Fibroblast of pulmonary artery (primary cell): ENCODE data around the gene CASP9.
A peak's percentile ranks its signal among the peaks of the same experiment; 100 is the strongest.

Source experiments
- DNase-seq: peaks from one replicate; pipeline ENCODE4 v3.0.0-alpha.2; 2010; ENCODE audit warnings: low read depth
- H3K4me3 ChIP-seq: replicated peaks from 2 replicates; pipeline ENCODE4 v1.5.1; 2011; ENCODE audit warnings: low read depth, mild to moderate bottlenecking, control low read depth, low read length, moderate library complexity
- TF ChIP-seq, protein P1 (sequence below): IDR thresholded peaks from 2 replicates; pipeline ENCODE4 v1.5.1; 2011; ENCODE audit warnings: mild to moderate bottlenecking, control low read depth, low read length, inconsistent platforms; ENCODE audit errors: missing control alignments

The CASP9 gene

DNA sequence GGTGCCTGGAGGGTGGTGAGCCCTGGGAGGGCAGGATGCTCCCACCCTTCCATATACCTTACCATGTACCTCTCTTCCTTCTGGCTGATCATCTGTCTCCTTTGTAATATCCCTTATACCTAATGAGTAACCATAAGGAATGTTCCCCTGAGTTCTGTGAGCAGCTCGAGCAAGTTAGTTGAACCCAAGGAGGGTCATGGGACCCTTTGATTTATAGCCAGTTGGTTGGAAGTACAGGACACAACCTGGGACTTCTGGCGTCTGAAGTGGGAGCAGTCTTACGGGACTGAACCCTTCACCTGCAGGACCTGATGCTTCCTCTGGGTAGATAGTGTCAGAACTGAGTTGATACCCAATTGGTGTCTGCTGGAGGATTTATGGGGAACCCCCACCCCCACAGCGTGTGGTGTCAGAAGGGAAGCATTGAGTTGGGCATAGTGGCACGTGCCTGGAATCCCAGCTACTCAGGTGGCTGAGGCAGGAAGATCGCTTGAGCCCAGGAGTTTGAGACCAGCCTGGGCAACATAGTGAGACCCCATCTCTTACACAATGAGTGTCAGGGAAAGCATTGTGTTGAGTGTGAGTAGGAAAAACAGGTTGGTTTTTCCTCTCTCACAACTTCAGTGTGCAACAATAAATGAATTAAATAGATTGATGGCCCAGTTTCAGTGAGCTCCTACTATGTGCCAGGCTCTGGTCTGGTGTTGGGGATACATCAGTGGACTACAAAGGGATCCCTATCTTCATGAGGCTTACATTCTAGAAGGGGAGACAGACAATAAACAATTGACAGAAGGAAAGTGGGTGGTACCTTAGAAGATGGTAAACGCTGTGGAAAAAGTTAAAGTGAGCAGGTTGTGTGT is 18.6 kb upstream of the CASP9 start:
- DNase-seq = no peak

DNA sequence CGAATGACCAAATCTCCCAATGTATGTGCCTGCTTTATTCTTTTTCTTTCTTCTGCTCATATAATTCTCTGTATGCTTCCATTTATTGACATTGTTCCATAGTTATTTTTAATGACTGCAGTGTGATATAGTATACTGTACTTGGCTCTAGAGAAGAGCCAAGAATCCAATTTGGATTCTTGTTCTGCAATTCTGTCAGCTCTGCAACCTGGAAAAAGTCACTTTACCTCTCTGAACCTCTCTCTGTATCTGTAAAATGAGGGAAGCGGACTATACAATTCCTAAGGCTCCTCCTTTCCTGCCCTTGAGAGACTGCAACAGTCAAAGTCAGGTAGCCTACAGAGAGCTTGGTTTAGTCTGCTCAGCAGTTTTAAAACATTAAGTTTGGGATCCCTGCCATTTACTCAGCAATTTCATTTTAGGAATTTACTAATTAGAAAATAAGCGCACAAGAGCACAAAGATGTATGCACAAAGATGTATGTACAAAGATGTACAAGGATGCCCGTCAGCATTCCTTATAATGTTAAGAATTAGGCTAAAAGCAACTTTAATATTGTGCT is 17.3 kb upstream of the CASP9 start:
- DNase-seq = no peak
- no peak overlapping the region for H3K4me3 ChIP-seq
- TF ChIP-seq, protein P1, sequence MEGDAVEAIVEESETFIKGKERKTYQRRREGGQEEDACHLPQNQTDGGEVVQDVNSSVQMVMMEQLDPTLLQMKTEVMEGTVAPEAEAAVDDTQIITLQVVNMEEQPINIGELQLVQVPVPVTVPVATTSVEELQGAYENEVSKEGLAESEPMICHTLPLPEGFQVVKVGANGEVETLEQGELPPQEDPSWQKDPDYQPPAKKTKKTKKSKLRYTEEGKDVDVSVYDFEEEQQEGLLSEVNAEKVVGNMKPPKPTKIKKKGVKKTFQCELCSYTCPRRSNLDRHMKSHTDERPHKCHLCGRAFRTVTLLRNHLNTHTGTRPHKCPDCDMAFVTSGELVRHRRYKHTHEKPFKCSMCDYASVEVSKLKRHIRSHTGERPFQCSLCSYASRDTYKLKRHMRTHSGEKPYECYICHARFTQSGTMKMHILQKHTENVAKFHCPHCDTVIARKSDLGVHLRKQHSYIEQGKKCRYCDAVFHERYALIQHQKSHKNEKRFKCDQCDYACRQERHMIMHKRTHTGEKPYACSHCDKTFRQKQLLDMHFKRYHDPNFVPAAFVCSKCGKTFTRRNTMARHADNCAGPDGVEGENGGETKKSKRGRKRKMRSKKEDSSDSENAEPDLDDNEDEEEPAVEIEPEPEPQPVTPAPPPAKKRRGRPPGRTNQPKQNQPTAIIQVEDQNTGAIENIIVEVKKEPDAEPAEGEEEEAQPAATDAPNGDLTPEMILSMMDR = no peak

More for the DNA sequence above, 18.6 kb upstream of the CASP9 start:
- H3K4me3 ChIP-seq = no peak overlapping the region
- TF ChIP-seq, protein P1 = no peak

DNA sequence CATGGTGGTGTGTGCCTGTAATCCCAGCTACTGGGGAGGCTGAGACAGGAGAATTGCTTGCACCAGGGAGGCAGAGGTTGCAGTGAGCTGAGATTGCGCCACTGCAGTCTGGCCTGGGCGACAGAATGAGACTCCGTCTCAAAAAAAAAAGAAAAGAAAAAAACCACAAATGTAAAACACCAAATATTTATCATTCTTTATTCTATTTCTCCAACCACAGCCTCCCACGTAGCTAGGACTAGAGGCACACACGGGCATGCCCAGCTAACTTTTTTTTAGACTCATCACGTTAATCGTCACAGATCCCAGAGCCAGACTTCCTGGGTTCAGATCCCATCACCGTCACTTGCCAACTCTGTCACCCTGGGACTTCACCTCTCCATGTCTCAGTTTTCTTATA is 16.2 kb upstream of the CASP9 start:
- TF ChIP-seq, protein P1 = no peak
- DNase-seq = peak; percentile 31

DNA sequence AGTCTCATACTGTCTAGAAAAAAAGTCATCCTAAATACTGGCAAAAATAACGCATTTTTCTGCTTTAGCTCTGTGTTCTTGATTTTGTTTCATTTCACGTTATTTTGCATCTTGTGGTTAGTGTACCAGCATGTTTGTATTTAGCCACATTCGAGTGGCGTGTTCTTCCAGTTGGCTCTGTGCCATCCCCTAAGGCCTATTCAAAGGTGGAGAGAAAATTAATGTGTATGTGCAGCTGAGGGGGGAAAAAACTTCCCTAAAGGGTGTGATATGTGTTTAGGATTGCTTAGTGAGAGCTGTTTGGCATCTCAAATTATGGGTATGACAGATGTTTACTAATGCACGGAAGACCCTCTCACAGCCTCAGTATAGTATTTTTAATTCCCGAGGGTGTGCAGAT is 14.8 kb upstream of the CASP9 start:
- TF ChIP-seq, protein P1 = no peak
- DNase-seq = no peak
- no peak overlapping the region for H3K4me3 ChIP-seq

More for the DNA sequence above, 16.2 kb upstream of the CASP9 start:
- no peak overlapping the region for H3K4me3 ChIP-seq

DNA sequence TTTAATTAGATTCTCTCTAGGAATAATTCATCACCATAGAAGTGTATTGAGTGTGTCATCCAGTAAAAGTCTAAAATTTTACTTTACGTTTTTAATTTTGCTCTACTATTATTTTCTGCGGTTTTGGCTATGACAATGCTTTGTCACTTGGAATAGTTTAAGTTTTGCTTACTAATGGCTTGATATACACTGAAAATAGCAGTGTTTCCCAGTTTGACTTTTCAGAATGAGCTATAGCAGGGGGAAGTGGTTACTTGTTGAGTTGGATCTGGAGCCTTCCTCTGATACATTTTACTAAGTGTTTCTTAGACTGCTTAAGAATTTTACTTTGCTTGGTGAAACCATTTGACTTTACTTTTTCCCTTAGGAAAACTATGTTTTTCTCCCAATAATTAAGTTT is 7.7 kb upstream of the CASP9 start:
- DNase-seq = no peak
- TF ChIP-seq, protein P1 = no peak
- H3K4me3 ChIP-seq = no peak overlapping the region

DNA sequence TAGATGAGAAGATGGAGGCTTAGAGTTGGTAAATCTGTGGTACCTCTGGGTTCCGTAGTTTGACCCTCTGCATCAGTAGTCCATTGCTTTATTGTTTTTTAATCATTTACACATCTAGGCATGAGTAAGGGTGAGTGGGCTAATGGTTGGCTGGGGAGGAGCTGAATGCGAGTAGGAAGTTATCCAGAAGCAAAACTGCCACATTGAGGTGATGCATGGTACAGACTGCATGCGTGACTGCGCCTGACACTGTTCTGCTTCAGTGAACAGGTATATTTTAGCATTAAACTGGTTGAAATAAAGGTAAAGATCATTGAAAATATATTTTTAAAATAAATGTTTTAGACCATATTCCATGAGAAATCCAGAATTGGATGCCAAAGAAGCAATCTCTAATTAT is 7.0 kb upstream of the CASP9 start:
- no peak for DNase-seq
- H3K4me3 ChIP-seq = no peak overlapping the region
- TF ChIP-seq, protein P1 = no peak
